Measurements from ENCODE around the gene AK5.

- TF ChIP-seq CTCF (conservative IDR thresholded peaks at IDR 0.05; ENCODE audit: low read depth, low read length): no peak
- TF ChIP-seq EZH2phosphoT487 (IDR thresholded peaks at IDR 0.05; ENCODE audit: borderline replicate concordance, low read length): no peak
- no peak for TF ChIP-seq EZH2 (IDR thresholded peaks at IDR 0.05; ENCODE audit: low read length, unreplicated experiment)
Measured at GRCh38 chr1:77281491-77282186, at the start of gene AK5.
